ENCODE measurements around the gene ITGA11.

The ITGA11 gene

DNA sequence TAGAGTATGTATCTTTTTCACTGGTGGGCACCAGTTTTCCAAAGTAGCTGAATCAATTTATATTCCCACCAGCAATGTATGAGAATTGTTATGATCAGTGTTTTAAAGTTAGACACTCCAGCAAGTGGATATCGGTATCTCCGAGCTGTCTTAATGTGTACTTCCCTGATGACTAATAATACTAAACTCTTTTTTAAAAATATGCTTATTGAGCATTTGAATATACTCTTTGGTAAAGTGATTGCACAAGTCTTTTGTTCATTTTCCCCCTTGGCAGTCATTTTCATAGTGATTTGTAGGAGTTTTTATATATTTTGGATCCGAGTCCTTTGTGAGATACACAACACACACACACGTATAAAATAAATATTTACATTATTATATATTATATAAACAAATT lies 166.9 kb downstream of the ITGA11 start:
- DNase-seq (ENCODE audit: low read depth in 2 of 2) = no peak

- DNase-seq (ENCODE audit: low read depth in 2 of 2) = no peak
Observed at GRCh38 chr15:68264282-68264681, 167.7 kb downstream of the ITGA11 start.

DNA sequence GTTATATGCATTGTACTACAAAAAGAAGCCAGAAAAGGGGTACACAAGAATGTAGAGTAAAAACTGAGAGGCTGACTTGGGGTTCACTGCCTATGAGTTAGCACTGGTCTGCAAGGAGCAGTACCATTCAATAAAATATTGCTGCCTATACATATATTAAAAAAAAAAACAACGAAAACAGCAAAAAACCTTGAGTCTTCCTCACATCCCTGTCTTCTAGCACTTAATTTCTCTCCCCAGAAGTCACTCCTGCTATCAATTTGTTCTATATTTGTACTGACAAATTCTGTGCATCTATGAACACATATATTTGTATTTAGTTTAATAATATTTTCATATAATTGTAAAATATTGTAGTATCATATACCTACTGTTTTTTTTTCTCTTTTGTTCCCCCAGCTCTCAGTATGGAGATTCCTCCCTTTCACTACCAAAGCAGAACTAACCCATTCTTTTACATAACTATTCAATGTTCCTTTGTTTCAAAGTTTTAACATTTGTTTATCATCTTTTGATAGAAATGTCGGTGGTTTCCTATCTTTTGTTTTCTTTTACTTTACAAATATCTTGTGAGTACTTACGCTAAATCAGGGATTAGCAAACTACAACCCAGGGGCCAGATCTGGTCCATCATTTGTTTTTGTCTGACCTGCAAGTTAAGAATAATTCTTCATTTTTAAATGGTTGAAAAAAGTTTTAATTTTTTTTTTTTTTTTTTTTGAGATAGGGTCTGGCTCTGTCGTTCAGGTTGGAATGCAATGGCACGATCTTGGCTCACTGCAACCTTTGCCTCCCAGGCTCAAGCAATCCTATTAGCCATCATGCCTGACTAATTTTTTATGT lies 169.2 kb downstream of the ITGA11 start:
- no peak for DNase-seq (ENCODE audit: low read depth in 2 of 2)

- no peak for DNase-seq (ENCODE audit: low read depth in 2 of 2)
Observed at GRCh38 chr15:68261980-68262379, 170.0 kb downstream of the ITGA11 start.

DNA sequence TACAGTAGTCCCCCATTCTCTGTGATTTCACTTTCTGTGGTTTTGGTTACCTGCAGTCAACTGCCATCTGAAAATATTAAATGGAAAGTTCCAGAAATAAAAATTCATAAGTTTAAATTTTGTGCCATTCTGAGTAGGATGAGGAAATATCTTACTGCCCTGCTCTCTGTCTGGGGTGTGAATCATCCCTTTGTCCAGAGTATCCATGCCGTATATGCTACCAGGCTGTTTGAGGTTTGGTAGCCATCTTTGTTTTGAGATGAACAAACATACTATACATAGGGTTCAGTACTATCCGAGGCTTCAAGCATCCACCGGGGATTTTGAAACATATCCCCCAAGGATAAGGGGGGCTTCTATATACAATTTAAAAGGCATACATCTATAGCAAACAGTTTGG lies 170.7 kb downstream of the ITGA11 start:
- no peak for DNase-seq (ENCODE audit: low read depth in 2 of 2)

- no peak for DNase-seq (ENCODE audit: low read depth in 2 of 2)
Observed at GRCh38 chr15:68259883-68260282, 172.1 kb downstream of the ITGA11 start.

- no peak for DNase-seq (ENCODE audit: low read depth in 2 of 2)
Observed at GRCh38 chr15:68258692-68259091, 173.3 kb downstream of the ITGA11 start.

GRCh38 chr15:68256675-68257450 lies 175.1 kb downstream of the ITGA11 start:
- DNase-seq (ENCODE audit: low read depth in 2 of 2) = peak; percentile 19 to 38

DNA sequence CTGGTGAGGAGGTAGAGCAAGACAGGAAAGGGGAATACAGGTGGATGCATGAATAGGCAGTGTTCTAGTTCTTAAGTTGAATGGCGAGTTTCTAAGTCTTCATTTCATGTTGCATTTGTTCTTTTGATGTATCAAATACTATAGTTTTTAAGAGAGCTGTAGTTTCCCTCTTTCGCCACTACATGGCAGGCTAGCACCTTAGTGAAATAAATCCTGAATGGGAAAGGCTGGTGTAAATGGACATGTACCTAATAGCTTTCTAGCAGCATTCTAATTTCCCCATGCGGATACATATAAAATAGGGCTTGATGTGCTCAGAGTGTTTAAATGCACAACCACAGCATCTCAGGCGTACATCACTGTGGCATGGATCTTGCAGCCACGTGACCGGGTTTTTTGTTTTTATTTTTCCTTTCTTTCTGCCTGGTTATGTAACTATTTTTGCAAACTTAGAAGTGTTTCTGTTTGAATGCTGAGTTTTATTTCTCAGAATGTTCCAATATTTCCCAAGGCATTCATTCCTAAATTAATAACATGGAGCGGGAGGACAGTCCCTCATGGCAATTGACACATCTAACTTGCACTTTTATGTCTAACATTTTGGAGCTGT lies 178.9 kb downstream of the ITGA11 start:
- DNase-seq (ENCODE audit: low read depth in 2 of 2) = no peak

GRCh38 chr15:68249058-68249713 lies 182.8 kb downstream of the ITGA11 start:
- no peak for DNase-seq (ENCODE audit: low read depth in 2 of 2)

Measured in stimulated activated CD8-positive, alpha-beta memory T cell treated with anti-CD3 and anti-CD28 coated beads, Interleukin-15, amount 100 ng/mL, for 4 hours (primary cell).